Measurements from ENCODE around the gene VAMP8.
A peak's percentile ranks its signal among the peaks of the same experiment; 100 is the strongest.

Gene VAMP8

GRCh38 chr2:85536479-85536878, 40.9 kb upstream of the VAMP8 start:
- TF ChIP-seq CTCF (IDR thresholded peaks at IDR 0.05; ENCODE audit: low read depth, low read length) = no peak
- H3K4me3 ChIP-seq (ENCODE audit: low read depth, low read length) = no peak overlapping the region

DNA sequence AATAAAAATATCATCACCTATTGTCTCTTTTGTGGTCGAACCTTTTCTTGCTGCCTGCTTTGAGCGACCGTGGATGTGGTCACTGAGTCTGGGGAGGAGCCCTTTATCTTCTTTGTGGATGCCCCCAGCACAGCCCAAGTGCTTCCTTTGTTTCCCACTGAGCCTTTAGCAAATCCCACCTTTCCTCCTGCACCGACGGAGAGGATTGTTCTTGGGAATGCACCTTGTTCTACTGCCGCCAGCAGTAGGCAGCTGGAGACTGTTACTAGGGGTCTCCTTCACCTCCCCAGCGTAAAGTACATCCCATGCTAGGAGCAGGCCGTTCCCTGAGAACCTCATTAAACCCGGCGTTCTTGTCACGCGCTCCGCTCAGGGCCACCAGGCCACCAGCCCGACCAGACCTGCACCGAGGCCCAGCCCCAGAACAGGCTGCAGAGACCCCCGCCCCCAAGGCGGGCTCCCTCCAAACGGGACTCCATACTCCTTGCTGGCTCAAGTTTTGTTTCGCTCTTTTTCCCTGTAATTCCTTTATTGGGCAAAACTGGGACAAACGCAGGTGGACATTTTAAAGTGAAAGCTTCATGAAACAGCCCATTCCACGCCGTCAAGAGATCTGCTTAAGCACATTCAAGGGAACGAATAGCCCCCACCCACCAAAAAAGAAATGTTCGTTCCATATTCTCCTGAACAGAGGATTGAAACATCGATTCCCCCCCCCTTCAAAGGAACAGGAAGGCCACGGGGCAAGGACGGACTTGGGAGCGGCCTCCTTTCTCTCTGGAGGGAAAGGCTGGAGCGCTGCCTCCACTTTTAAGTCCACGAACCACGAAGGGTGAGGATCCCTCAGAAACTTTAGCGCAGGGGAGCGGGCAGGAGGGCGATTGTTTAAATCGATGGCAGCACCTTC, 39.5 kb upstream of the VAMP8 start:
- peak overlapping the region; percentile 99 for H3K4me3 ChIP-seq (ENCODE audit: low read depth, low read length)
- no peak for TF ChIP-seq CTCF (IDR thresholded peaks at IDR 0.05; ENCODE audit: low read depth, low read length)

- peak; percentile 72 for TF ChIP-seq CTCF (IDR thresholded peaks at IDR 0.05; ENCODE audit: low read depth, low read length)
- H3K4me3 ChIP-seq (ENCODE audit: low read depth, low read length) = peak within 1 kb of the TSS; percentile 99
Observed at GRCh38 chr2:85538507-85539360, 38.7 kb upstream of the VAMP8 start, which contains the start of gene MAT2A. TSS of gene MAT2A (plus strand) at chr2:85539168. CDS start at chr2:85539288, 120 bp downstream.

GRCh38 chr2:85539361-85540132, 37.8 kb upstream of the VAMP8 start:
- TF ChIP-seq CTCF (IDR thresholded peaks at IDR 0.05; ENCODE audit: low read depth, low read length) = no peak
- peak overlapping the region; percentile 99 for H3K4me3 ChIP-seq (ENCODE audit: low read depth, low read length)

DNA sequence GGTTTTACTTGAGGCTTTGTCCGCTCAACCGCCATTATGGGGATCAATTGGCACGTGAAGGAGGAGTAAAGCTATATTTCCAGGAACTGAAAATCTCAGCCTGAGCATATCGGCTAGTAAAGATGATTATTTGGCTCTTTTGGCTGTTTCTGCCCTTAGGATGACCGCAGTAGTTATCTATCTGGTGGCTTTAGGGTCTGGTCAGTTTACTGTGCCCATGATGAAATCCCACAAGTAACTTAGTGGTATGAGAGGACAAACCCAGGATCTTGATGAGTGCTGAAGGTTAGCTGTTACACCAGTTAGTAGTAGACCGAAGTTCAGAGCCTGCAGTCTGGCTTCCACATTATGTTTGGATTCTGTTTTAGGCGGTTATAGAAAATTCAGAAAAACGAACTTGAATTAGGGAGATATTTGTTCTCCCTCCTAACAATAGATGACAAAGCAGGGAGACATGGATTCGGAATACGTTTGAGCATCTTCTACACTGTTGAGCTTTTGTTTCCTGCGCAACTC, 37.2 kb upstream of the VAMP8 start:
- TF ChIP-seq CTCF (IDR thresholded peaks at IDR 0.05; ENCODE audit: low read depth, low read length) = no peak
- peak overlapping the region; percentile 99 for H3K4me3 ChIP-seq (ENCODE audit: low read depth, low read length)

GRCh38 chr2:85541262-85541661, 36.1 kb upstream of the VAMP8 start:
- peak overlapping the region; percentile 99 for H3K4me3 ChIP-seq (ENCODE audit: low read depth, low read length)
- no peak for TF ChIP-seq CTCF (IDR thresholded peaks at IDR 0.05; ENCODE audit: low read depth, low read length)
